Measurements from ENCODE around the gene PDE11A.

PDE11A gene

GRCh38 chr2:177929662-177930522 is 142.7 kb downstream of the PDE11A start (continued):
- no peak for TF ChIP-seq PATZ1 (CRISPR knock-in tag; IDR thresholded peaks at IDR 0.05; ENCODE audit: borderline replicate concordance)
- TF ChIP-seq PPARA (CRISPR knock-in tag; IDR thresholded peaks at IDR 0.05; ENCODE audit: borderline replicate concordance), result no peak
- TF ChIP-seq CSDC2 (CRISPR knock-in tag; IDR thresholded peaks at IDR 0.05), result no peak
- TF ChIP-seq ZNF565 (CRISPR knock-in tag; conservative IDR thresholded peaks at IDR 0.05; ENCODE audit: low read depth), result no peak

DNA sequence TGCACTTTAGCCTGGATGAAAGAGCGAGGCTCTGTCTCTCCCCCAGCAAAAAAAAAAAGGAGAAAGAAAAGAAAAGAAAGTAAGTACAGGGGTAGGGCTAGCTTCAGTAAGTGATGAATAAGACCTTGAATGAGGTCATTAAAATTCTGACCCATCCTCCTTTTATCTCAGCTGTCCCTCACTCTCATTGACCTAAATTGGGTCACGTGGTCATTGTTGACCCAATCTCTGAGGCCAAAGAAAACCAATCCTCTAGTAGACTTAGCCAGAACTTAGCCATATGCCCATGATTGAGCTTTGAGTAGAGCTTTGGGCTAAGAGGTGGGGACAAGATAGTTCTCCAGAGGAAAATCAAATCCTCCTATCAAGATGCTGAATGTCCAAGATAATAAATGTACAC is 149.3 kb downstream of the PDE11A start:
- no peak for ATAC-seq
- no peak for TF ChIP-seq SNAI2 (CRISPR knock-in tag; IDR thresholded peaks at IDR 0.05)
- no peak for TF ChIP-seq CSDC2 (CRISPR knock-in tag; IDR thresholded peaks at IDR 0.05)
- TF ChIP-seq ZFP3 (CRISPR knock-in tag; IDR thresholded peaks at IDR 0.05), result no peak
- no peak for TF ChIP-seq RARB (CRISPR knock-in tag; IDR thresholded peaks at IDR 0.05)

- no peak for TF ChIP-seq RARB (CRISPR knock-in tag; IDR thresholded peaks at IDR 0.05)
- no peak for TF ChIP-seq ESRRG (CRISPR knock-in tag; IDR thresholded peaks at IDR 0.05)
- no peak for TF ChIP-seq BACH2 (CRISPR knock-in tag; IDR thresholded peaks at IDR 0.05; ENCODE audit: borderline replicate concordance)
- TF ChIP-seq POU6F1 (CRISPR knock-in tag; IDR thresholded peaks at IDR 0.05; ENCODE audit: borderline replicate concordance, low read depth), result no peak
- TF ChIP-seq ZC3H10 (CRISPR knock-in tag; IDR thresholded peaks at IDR 0.05), result no peak
- TF ChIP-seq ARNTL (CRISPR knock-in tag; IDR thresholded peaks at IDR 0.05; ENCODE audit: borderline replicate concordance, low read depth), result no peak
- no peak for ATAC-seq
Observed at GRCh38 chr2:177921726-177922125, 150.9 kb downstream of the PDE11A start.

GRCh38 chr2:177917169-177917568 is 155.4 kb downstream of the PDE11A start:
- no peak for TF ChIP-seq ZC3H10 (CRISPR knock-in tag; IDR thresholded peaks at IDR 0.05)
- no peak for TF ChIP-seq PPARA (CRISPR knock-in tag; IDR thresholded peaks at IDR 0.05; ENCODE audit: borderline replicate concordance)
- no peak for TF ChIP-seq TOX (CRISPR knock-in tag; IDR thresholded peaks at IDR 0.05; ENCODE audit: borderline replicate concordance)
- no peak for TF ChIP-seq ISL1 (CRISPR knock-in tag; IDR thresholded peaks at IDR 0.05)
- TF ChIP-seq, protein P1, sequence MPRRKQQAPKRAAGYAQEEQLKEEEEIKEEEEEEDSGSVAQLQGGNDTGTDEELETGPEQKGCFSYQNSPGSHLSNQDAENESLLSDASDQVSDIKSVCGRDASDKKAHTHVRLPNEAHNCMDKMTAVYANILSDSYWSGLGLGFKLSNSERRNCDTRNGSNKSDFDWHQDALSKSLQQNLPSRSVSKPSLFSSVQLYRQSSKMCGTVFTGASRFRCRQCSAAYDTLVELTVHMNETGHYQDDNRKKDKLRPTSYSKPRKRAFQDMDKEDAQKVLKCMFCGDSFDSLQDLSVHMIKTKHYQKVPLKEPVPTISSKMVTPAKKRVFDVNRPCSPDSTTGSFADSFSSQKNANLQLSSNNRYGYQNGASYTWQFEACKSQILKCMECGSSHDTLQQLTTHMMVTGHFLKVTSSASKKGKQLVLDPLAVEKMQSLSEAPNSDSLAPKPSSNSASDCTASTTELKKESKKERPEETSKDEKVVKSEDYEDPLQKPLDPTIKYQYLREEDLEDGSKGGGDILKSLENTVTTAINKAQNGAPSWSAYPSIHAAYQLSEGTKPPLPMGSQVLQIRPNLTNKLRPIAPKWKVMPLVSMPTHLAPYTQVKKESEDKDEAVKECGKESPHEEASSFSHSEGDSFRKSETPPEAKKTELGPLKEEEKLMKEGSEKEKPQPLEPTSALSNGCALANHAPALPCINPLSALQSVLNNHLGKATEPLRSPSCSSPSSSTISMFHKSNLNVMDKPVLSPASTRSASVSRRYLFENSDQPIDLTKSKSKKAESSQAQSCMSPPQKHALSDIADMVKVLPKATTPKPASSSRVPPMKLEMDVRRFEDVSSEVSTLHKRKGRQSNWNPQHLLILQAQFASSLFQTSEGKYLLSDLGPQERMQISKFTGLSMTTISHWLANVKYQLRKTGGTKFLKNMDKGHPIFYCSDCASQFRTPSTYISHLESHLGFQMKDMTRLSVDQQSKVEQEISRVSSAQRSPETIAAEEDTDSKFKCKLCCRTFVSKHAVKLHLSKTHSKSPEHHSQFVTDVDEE (CRISPR knock-in tag; IDR thresholded peaks at IDR 0.05), result no peak
- no peak for TF ChIP-seq TCF4 (CRISPR knock-in tag; IDR thresholded peaks at IDR 0.05; ENCODE audit: borderline replicate concordance)
- TF ChIP-seq CSDC2 (CRISPR knock-in tag; IDR thresholded peaks at IDR 0.05), result no peak
- no peak for TF ChIP-seq ZFP3 (CRISPR knock-in tag; IDR thresholded peaks at IDR 0.05)
- no peak for TF ChIP-seq ZNF565 (CRISPR knock-in tag; conservative IDR thresholded peaks at IDR 0.05; ENCODE audit: low read depth)
- no peak for TF ChIP-seq BACH2 (CRISPR knock-in tag; IDR thresholded peaks at IDR 0.05; ENCODE audit: borderline replicate concordance)
- TF ChIP-seq SNAI2 (CRISPR knock-in tag; IDR thresholded peaks at IDR 0.05), result no peak
- TF ChIP-seq RARB (CRISPR knock-in tag; IDR thresholded peaks at IDR 0.05), result no peak
- no peak for TF ChIP-seq POU6F1 (CRISPR knock-in tag; IDR thresholded peaks at IDR 0.05; ENCODE audit: borderline replicate concordance, low read depth)
- no peak for TF ChIP-seq CREB5 (CRISPR knock-in tag; IDR thresholded peaks at IDR 0.05; ENCODE audit: low read depth)
- ATAC-seq, result no peak
